Keratinocyte (primary cell): ENCODE results near the gene ASL. TPM values are rescaled to one million over a fixed set of nuclear protein-coding genes. Genes with fewer than 3 reads are reported as not detected.

Experiments used
- DNase-seq: peaks from one replicate; pipeline ENCODE4 v3.0.0-alpha.2; 2011; ENCODE audit warnings: low read depth, missing footprints, low spot score
- FAIRE-seq: peaks from 2 replicates; lab custom pipeline; 2011; peaks lifted over from hg19 to GRCh38; lab: Jason Lieb, UNC
- H2AFZ ChIP-seq: 2 replicates; pipeline ENCODE4 v1.6.0; 2012; ENCODE audit warnings: low read length, control low read depth, inconsistent platforms; ENCODE audit not compliant: control insufficient read depth
- H3K27ac ChIP-seq: 2 replicates; pipeline ENCODE4 v1.5.1; 2011; ENCODE audit warnings: low read length; ENCODE audit not compliant: control insufficient read depth, insufficient read depth
- H3K27me3 ChIP-seq: 3 replicates; pipeline ENCODE4 v1.6.0; 2011; ENCODE audit warnings: low read length; ENCODE audit not compliant: control insufficient read depth, insufficient read depth; ENCODE audit errors: extremely low read depth
- H3K36me3 ChIP-seq, 2 experiments: 2 replicates in 1 of 2; 3 replicates in 1 of 2; pipeline ENCODE4 v1.5.1; 2011; ENCODE audit warnings: low read length in 2 of 2, mild to moderate bottlenecking in 1 of 2; ENCODE audit not compliant: control insufficient read depth in 2 of 2, insufficient read depth in 2 of 2; ENCODE audit errors: extremely low read depth in 1 of 2
- H3K4me1 ChIP-seq: 3 replicates; pipeline ENCODE4 v1.5.1; 2011; ENCODE audit warnings: low read length; ENCODE audit not compliant: control insufficient read depth, insufficient read depth; ENCODE audit errors: extremely low read depth
- H3K4me2 ChIP-seq: 3 replicates; pipeline ENCODE4 v1.6.0; 2011; ENCODE audit warnings: low read depth, low read length; ENCODE audit not compliant: control insufficient read depth, insufficient read depth; ENCODE audit errors: extremely low read depth
- H3K4me3 ChIP-seq, 3 experiments: fragments of 200-600 bp in 1 of 3; sonication (generic) in 1 of 3; 2 replicates in 2 of 3; 3 replicates in 1 of 3; pipeline ENCODE4 v1.5.1; 2011 to 2016; ENCODE audit warnings: low read length in 3 of 3, mild to moderate bottlenecking in 3 of 3, control low read depth in 2 of 3, inconsistent platforms in 1 of 3, low read depth in 1 of 3, mixed read lengths in 1 of 3, mixed run types in 1 of 3, moderate library complexity in 1 of 3; ENCODE audit not compliant: control insufficient read depth in 2 of 3, insufficient read depth in 2 of 3; ENCODE audit errors: extremely low read depth in 1 of 3
- H3K79me2 ChIP-seq: 2 replicates; pipeline ENCODE4 v1.6.0; 2012; ENCODE audit warnings: low read length; ENCODE audit not compliant: control insufficient read depth, insufficient read depth
- H3K9ac ChIP-seq: 3 replicates; pipeline ENCODE4 v1.6.0; 2011; ENCODE audit warnings: low read length; ENCODE audit not compliant: control insufficient read depth, insufficient read depth; ENCODE audit errors: extremely low read depth
- H3K9me1 ChIP-seq: 3 replicates; pipeline ENCODE4 v1.6.0; 2011; ENCODE audit warnings: low read length; ENCODE audit not compliant: control insufficient read depth, insufficient read depth; ENCODE audit errors: extremely low read depth
- H3K9me3 ChIP-seq: 2 replicates; pipeline ENCODE4 v1.5.1; 2012; ENCODE audit warnings: low read depth, low read length; ENCODE audit not compliant: control insufficient read depth
- H4K20me1 ChIP-seq: 3 replicates; pipeline ENCODE4 v1.6.0; 2011; ENCODE audit warnings: low read length; ENCODE audit not compliant: control insufficient read depth, insufficient read depth; ENCODE audit errors: extremely low read depth
- EZH2 ChIP-seq: IDR thresholded peaks from one replicate; pipeline ENCODE4 v1.6.1; 2012; ENCODE audit warnings: inconsistent platforms, mild to moderate bottlenecking, low read length, moderate library complexity
- dilution Hi-C: fragments of 300-500 bp; cut with MboI; formaldehyde crosslinking; loops from one replicate; pipeline ENCODE4 v1.7.0; 2020; ENCODE audit warnings: low sequenced_read_pairs; ENCODE audit not compliant: extremely low pct_ligation_motif_present
- polyA plus RNA-seq, 5 experiments: library from polyadenylated mRNA; depleted of rRNA in 3 of 5; stranded (reverse) in 3 of 5; stranded (forward) in 1 of 5; unstranded in 1 of 5; fragments of >200 nt; gene quantifications; 1 replicate in 1 of 5; 2 replicates in 3 of 5; 3 replicates in 1 of 5; pipeline versions ENCODE4 v1.2.1 to v1.2.3, GENCODE V29; 2011 to 2012; ENCODE audit warnings: missing spikeins in 2 of 5, low read depth in 1 of 5, low replicate concordance in 1 of 5
- TF ChIP-seq, protein P1 (sequence below), 3 experiments: IDR thresholded peaks in 1 of 3; conservative IDR thresholded peaks in 1 of 3; optimal IDR thresholded peaks in 1 of 3; 2 replicates in 2 of 3; 3 replicates in 1 of 3; pipeline versions ENCODE3 to v1.5.1; 2011; ENCODE audit warnings: low read length in 3 of 3, mild to moderate bottlenecking in 3 of 3, moderate library complexity in 2 of 3, control low read depth in 1 of 3, inconsistent platforms in 1 of 3; ENCODE audit not compliant: insufficient read depth in 2 of 3; ENCODE audit errors: extremely low read depth in 1 of 3

Gene ASL
- polyA plus RNA-seq, 1 donor (not counting 4 experiments of a cell fraction or from before 2014, with no cell fraction given) = 24.4 TPM

DNA sequence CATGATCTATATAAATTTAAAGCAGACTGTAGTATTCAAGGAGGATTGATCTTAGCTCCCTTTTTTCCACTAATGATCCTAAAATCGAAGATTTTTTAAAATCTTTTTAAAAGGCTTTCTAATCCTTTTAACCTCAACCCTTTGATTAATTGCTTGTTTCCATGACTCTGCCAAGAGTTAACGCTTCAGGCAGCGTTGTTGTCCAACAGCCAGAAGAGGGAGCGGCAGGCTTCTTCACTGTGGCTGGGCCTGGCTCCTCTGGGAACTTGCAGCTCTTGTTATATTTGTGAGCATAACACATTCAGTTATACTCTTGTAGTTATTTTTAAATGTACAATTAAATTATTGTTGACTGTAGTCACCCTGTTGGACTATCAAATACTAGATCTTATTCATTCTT is 65.3 kb downstream of the ASL start:
- no peaks in the 10 kb centered on the region for H3K9me1 ChIP-seq
- DNase-seq = peak; percentile 26
- H3K4me1 ChIP-seq = peaks cover 37% of the 10 kb centered on the region
- peaks cover 11 to 23% of the 10 kb centered on the region in 2 experiments for H3K36me3 ChIP-seq
- H3K4me3 ChIP-seq = no peak overlapping the region
- H3K9ac ChIP-seq = no peak overlapping the region
- H3K27ac ChIP-seq = peak overlapping the region; percentile 4
- H3K79me2 ChIP-seq = peaks cover 3% of the 10 kb centered on the region
- TF ChIP-seq EZH2 = no peak
- TF ChIP-seq, protein P1, sequence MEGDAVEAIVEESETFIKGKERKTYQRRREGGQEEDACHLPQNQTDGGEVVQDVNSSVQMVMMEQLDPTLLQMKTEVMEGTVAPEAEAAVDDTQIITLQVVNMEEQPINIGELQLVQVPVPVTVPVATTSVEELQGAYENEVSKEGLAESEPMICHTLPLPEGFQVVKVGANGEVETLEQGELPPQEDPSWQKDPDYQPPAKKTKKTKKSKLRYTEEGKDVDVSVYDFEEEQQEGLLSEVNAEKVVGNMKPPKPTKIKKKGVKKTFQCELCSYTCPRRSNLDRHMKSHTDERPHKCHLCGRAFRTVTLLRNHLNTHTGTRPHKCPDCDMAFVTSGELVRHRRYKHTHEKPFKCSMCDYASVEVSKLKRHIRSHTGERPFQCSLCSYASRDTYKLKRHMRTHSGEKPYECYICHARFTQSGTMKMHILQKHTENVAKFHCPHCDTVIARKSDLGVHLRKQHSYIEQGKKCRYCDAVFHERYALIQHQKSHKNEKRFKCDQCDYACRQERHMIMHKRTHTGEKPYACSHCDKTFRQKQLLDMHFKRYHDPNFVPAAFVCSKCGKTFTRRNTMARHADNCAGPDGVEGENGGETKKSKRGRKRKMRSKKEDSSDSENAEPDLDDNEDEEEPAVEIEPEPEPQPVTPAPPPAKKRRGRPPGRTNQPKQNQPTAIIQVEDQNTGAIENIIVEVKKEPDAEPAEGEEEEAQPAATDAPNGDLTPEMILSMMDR (optimal IDR thresholded peaks at IDR 0.05 in 1 of 3, IDR thresholded peaks at IDR 0.05 in 1 of 3, conservative IDR thresholded peaks at IDR 0.05 in 1 of 3; ENCODE audit: extremely low read depth in 1 of 3, insufficient read depth in 2 of 3, low read length in 3 of 3) = peak; percentile 65 to 79 (median 79)
- H3K9me3 ChIP-seq = no peaks in the 10 kb centered on the region
- no peak overlapping the region for H2AFZ ChIP-seq
- FAIRE-seq = no peak
- no peaks in the 10 kb centered on the region for H3K27me3 ChIP-seq
- H4K20me1 ChIP-seq = no peaks in the 10 kb centered on the region
- dilution Hi-C loops = no loop called here
- peak overlapping the region; percentile 0 for H3K4me2 ChIP-seq

DNA sequence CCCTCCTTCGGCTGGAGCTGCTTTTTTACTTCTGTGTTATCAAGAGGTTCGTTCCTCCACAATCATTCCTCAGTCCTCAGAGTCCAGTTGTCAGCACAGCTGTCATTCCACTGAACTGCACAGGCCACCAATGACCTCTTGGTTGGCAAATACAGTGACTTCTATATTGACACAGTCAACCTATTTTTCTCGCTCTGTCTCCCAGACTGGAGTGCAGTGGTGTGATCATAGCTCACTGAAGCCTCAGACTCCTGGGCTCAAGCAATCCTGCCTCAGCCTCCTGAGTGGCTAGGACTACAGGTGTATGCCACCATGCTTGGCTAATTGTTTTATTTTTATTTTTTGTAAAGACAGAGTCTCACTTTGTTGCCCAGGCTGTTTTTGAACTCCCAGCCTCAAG is 66.7 kb downstream of the ASL start:
- H3K27ac ChIP-seq = peak overlapping the region; percentile 50
- peaks cover 37% of the 10 kb centered on the region for H3K4me1 ChIP-seq
- no peak overlapping the region for H2AFZ ChIP-seq
- FAIRE-seq = no peak
- H3K27me3 ChIP-seq = no peaks in the 10 kb centered on the region
- H4K20me1 ChIP-seq = no peaks in the 10 kb centered on the region
- no peaks in the 10 kb centered on the region for H3K9me3 ChIP-seq
- no peak overlapping the region for H3K4me3 ChIP-seq
- H3K9me1 ChIP-seq = no peaks in the 10 kb centered on the region
- TF ChIP-seq, protein P1 (optimal IDR thresholded peaks at IDR 0.05 in 1 of 3, IDR thresholded peaks at IDR 0.05 in 1 of 3, conservative IDR thresholded peaks at IDR 0.05 in 1 of 3; ENCODE audit: extremely low read depth in 1 of 3, insufficient read depth in 2 of 3, low read length in 3 of 3) = no peak
- TF ChIP-seq EZH2 = no peak
- no peak overlapping the region for H3K9ac ChIP-seq
- H3K79me2 ChIP-seq = peaks cover 7% of the 10 kb centered on the region
- peaks cover 13 to 34% of the 10 kb centered on the region in 2 experiments for H3K36me3 ChIP-seq
- no peak overlapping the region for H3K4me2 ChIP-seq
- dilution Hi-C loops = no loop called here
- DNase-seq = no peak
